PFSK-1 (cell line): ENCODE results near the gene EDRF1.

Experiments
- FOXP2 ChIP-seq: optimal IDR thresholded peaks from 2 replicates; pipeline ENCODE3; 2011; ENCODE audit warnings: borderline replicate concordance, control low read depth, inconsistent platforms; ENCODE audit not compliant: insufficient read depth; ENCODE audit errors: extremely low read length, extremely low read depth
- POLR2AphosphoS5 ChIP-seq: IDR thresholded peaks from 2 replicates; pipeline ENCODE4 v1.6.1; 2012; ENCODE audit warnings: low read depth, mild to moderate bottlenecking, control low read depth, low read length, moderate library complexity
- SIN3A ChIP-seq: IDR thresholded peaks from 2 replicates; pipeline ENCODE4 v1.6.1; 2012; ENCODE audit warnings: mild to moderate bottlenecking, low read length, moderate library complexity, borderline replicate concordance; ENCODE audit not compliant: insufficient read depth
- TAF1 ChIP-seq: IDR thresholded peaks from 2 replicates; pipeline ENCODE4 v1.6.1; 2012; ENCODE audit warnings: low read length, control low read depth, borderline replicate concordance; ENCODE audit not compliant: insufficient read depth
- TF ChIP-seq, protein P1 (sequence below), 2 experiments: IDR thresholded peaks; 2 replicates each; pipeline versions ENCODE4 v1.6.1 to v1.8.0; 2011 to 2012; ENCODE audit warnings: low read depth in 2 of 2, low read length in 2 of 2, control low read depth in 1 of 2, inconsistent platforms in 1 of 2, mild to moderate bottlenecking in 1 of 2, moderate library complexity in 1 of 2; ENCODE audit not compliant: insufficient read depth in 1 of 2

Gene EDRF1

GRCh38 chr10:125698481-125698998 is 21.0 kb upstream of the EDRF1 start:
- TF ChIP-seq SIN3A: no peak
- no peak for TF ChIP-seq TAF1
- TF ChIP-seq, protein P1, sequence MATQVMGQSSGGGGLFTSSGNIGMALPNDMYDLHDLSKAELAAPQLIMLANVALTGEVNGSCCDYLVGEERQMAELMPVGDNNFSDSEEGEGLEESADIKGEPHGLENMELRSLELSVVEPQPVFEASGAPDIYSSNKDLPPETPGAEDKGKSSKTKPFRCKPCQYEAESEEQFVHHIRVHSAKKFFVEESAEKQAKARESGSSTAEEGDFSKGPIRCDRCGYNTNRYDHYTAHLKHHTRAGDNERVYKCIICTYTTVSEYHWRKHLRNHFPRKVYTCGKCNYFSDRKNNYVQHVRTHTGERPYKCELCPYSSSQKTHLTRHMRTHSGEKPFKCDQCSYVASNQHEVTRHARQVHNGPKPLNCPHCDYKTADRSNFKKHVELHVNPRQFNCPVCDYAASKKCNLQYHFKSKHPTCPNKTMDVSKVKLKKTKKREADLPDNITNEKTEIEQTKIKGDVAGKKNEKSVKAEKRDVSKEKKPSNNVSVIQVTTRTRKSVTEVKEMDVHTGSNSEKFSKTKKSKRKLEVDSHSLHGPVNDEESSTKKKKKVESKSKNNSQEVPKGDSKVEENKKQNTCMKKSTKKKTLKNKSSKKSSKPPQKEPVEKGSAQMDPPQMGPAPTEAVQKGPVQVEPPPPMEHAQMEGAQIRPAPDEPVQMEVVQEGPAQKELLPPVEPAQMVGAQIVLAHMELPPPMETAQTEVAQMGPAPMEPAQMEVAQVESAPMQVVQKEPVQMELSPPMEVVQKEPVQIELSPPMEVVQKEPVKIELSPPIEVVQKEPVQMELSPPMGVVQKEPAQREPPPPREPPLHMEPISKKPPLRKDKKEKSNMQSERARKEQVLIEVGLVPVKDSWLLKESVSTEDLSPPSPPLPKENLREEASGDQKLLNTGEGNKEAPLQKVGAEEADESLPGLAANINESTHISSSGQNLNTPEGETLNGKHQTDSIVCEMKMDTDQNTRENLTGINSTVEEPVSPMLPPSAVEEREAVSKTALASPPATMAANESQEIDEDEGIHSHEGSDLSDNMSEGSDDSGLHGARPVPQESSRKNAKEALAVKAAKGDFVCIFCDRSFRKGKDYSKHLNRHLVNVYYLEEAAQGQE (IDR thresholded peaks at IDR 0.05; ENCODE audit: insufficient read depth in 1 of 2, low read depth in 2 of 2, low read length in 2 of 2): no peak

GRCh38 chr10:125699562-125700143 is 19.9 kb upstream of the EDRF1 start:
- TF ChIP-seq SIN3A: no peak
- no peak for TF ChIP-seq POLR2AphosphoS5
- no peak for TF ChIP-seq TAF1
- no peak for TF ChIP-seq FOXP2
- TF ChIP-seq, protein P1 (IDR thresholded peaks at IDR 0.05; ENCODE audit: insufficient read depth in 1 of 2, low read depth in 2 of 2, low read length in 2 of 2): no peak

GRCh38 chr10:125700355-125700911 is 19.1 kb upstream of the EDRF1 start:
- no peak for TF ChIP-seq TAF1
- TF ChIP-seq, protein P1 (IDR thresholded peaks at IDR 0.05; ENCODE audit: insufficient read depth in 1 of 2, low read depth in 2 of 2, low read length in 2 of 2): no peak
- no peak for TF ChIP-seq POLR2AphosphoS5
- no peak for TF ChIP-seq FOXP2

GRCh38 chr10:125707541-125708468 is 11.7 kb upstream of the EDRF1 start:
- no peak for TF ChIP-seq SIN3A
- no peak for TF ChIP-seq POLR2AphosphoS5
- TF ChIP-seq, protein P1 (IDR thresholded peaks at IDR 0.05; ENCODE audit: insufficient read depth in 1 of 2, low read depth in 2 of 2, low read length in 2 of 2): no peak
- TF ChIP-seq TAF1: no peak
- TF ChIP-seq FOXP2: no peak
